CD14-positive monocyte (primary cell): ENCODE results near the gene GRK5. TPM values are rescaled to one million over a fixed set of nuclear protein-coding genes. Genes with fewer than 3 reads are reported as not detected.

Source experiments
- DNase-seq, 3 donors: peaks; one replicate each; pipeline ENCODE4 v3.0.0-alpha.2; 2011 to 2022
- H2AFZ ChIP-seq: 2 replicates; pipeline ENCODE4 v1.6.0; 2012; ENCODE audit warnings: mild to moderate bottlenecking, low read depth, low read length, inconsistent platforms; ENCODE audit not compliant: insufficient read depth, poor library complexity, severe bottlenecking
- H3K27ac ChIP-seq, 2 donors: 1 replicate in 1 of 2; 2 replicates in 1 of 2; pipeline ENCODE4 v1.5.1; 2012 to 2013; ENCODE audit warnings: low read length in 2 of 2, control low read depth in 1 of 2, inconsistent platforms in 1 of 2, low read depth in 1 of 2, mild to moderate bottlenecking in 1 of 2
- H3K27me3 ChIP-seq, 2 donors: one replicate each; pipeline versions ENCODE4 v1.6.0 to v1.6.1; 2011 to 2013; ENCODE audit warnings: low read length in 2 of 2; ENCODE audit not compliant: control insufficient read depth in 2 of 2, insufficient read depth in 2 of 2
- H3K36me3 ChIP-seq, 2 donors: replicated peaks in 1 of 2; 1 replicate in 1 of 2; 2 replicates in 1 of 2; pipeline versions ENCODE4 v1.5.1 to v1.6.1; 2012 to 2013; ENCODE audit warnings: low read length in 2 of 2, control low read depth in 1 of 2, inconsistent platforms in 1 of 2, mild to moderate bottlenecking in 1 of 2; ENCODE audit not compliant: insufficient read depth in 2 of 2, control insufficient read depth in 1 of 2
- H3K4me1 ChIP-seq, 2 donors: 1 replicate in 1 of 2; 2 replicates in 1 of 2; pipeline versions ENCODE4 v1.5.1 to v1.6.1; 2012 to 2013; ENCODE audit warnings: low read length in 2 of 2, control low read depth in 1 of 2, inconsistent platforms in 1 of 2, mild to moderate bottlenecking in 1 of 2, moderate library complexity in 1 of 2; ENCODE audit not compliant: insufficient read depth in 2 of 2, control insufficient read depth in 1 of 2
- H3K4me2 ChIP-seq: replicated peaks from 2 replicates; pipeline ENCODE3; 2012; ENCODE audit warnings: low read length, moderate library complexity, mild to moderate bottlenecking; ENCODE audit not compliant: poor library complexity, severe bottlenecking; ENCODE audit errors: extremely low read depth
- H3K4me3 ChIP-seq, 3 experiments: fragments of 200-600 bp in 1 of 3; sonication (generic) in 1 of 3; replicated peaks in 1 of 3; 1 replicate in 2 of 3; 2 replicates in 1 of 3; pipeline ENCODE4 v1.5.1; 2011 to 2013; ENCODE audit warnings: low read length in 3 of 3, mild to moderate bottlenecking in 3 of 3, control low read depth in 2 of 3, low read depth in 2 of 3, inconsistent platforms in 1 of 3, moderate library complexity in 1 of 3
- H3K79me2 ChIP-seq: 2 replicates; pipeline ENCODE4 v1.6.0; 2012; ENCODE audit warnings: mild to moderate bottlenecking, control low read depth, inconsistent platforms, low read length, moderate library complexity; ENCODE audit not compliant: insufficient read depth
- H3K9ac ChIP-seq: 2 replicates; pipeline ENCODE4 v1.6.0; 2017; ENCODE audit warnings: low read length, mild to moderate bottlenecking; ENCODE audit not compliant: insufficient read depth, poor library complexity, severe bottlenecking
- H3K9me3 ChIP-seq, 2 donors: replicated peaks in 1 of 2; 1 replicate in 1 of 2; 2 replicates in 1 of 2; pipeline versions ENCODE4 v1.5.1 to v1.6.1; 2012 to 2013; ENCODE audit warnings: low read length in 2 of 2, control low read depth in 1 of 2; ENCODE audit not compliant: control insufficient read depth in 1 of 2, insufficient read depth in 1 of 2
- H4K20me1 ChIP-seq: 2 replicates; pipeline ENCODE4 v1.6.0; 2012; ENCODE audit warnings: mild to moderate bottlenecking, low read length, control low read depth, moderate library complexity; ENCODE audit not compliant: insufficient read depth
- H3K27ac Mint-ChIP-seq, 7 donors: one replicate each; pipeline ENCODE4 v1.8.0; 2020; ENCODE audit warnings: mild to moderate bottlenecking in 7 of 7, mixed read lengths in 7 of 7, moderate library complexity in 6 of 7, inconsistent platforms in 2 of 7
- H3K27me3 Mint-ChIP-seq, 3 donors: one replicate each; pipeline ENCODE4 v1.8.0; 2021 to 2022; ENCODE audit warnings: low read depth in 3 of 3, mild to moderate bottlenecking in 3 of 3, mixed read lengths in 3 of 3, moderate library complexity in 3 of 3, inconsistent platforms in 1 of 3
- H3K36me3 Mint-ChIP-seq, 2 donors: one replicate each; pipeline ENCODE4 v1.8.0; 2020; ENCODE audit warnings: mixed read lengths in 2 of 2, inconsistent platforms in 1 of 2, mild to moderate bottlenecking in 1 of 2
- H3K4me1 Mint-ChIP-seq: one replicate; pipeline ENCODE4 v1.8.0; 2020; ENCODE audit warnings: mild to moderate bottlenecking, mixed read lengths
- H3K4me3 Mint-ChIP-seq, 2 donors: one replicate each; pipeline ENCODE4 v1.8.0; 2020; ENCODE audit warnings: mild to moderate bottlenecking in 2 of 2, mixed read lengths in 2 of 2, moderate library complexity in 1 of 2
- H3K9me3 Mint-ChIP-seq, 7 donors: one replicate each; pipeline ENCODE4 v1.8.0; 2020 to 2022; ENCODE audit warnings: mixed read lengths in 7 of 7, mild to moderate bottlenecking in 6 of 7, moderate library complexity in 6 of 7, inconsistent platforms in 2 of 7
- WGBS: methylation state at CpG from one replicate; pipeline ENCODE4 v1.1.5; 2013; ENCODE audit warnings: missing lambda C conversion rate; ENCODE audit not compliant: insufficient coverage; 5-methylcytosine and 5-hydroxymethylcytosine counted together
- intact Hi-C, 2 donors: fragments of 100-400 bp; cut with micrococcal nuclease; formaldehyde crosslinking; loops; one replicate each; pipeline versions ENCODE4 v1.15.0 to v1.15.1; 2023
- polyA plus RNA-seq, 3 donors: library from polyadenylated mRNA; depleted of rRNA in 1 of 3; unstranded in 2 of 3; stranded (reverse) in 1 of 3; fragments of 300-500 nt in 2 of 3; fragments of >200 nt in 1 of 3; fragmentation: Illumina TruSeq in 2 of 3; gene quantifications; 1 replicate in 2 of 3; 2 replicates in 1 of 3; pipeline ENCODE4 v1.2.3, GENCODE V29; 2012 to 2021
- TF ChIP-seq, protein P1 (sequence below): fragments of 200-600 bp; IDR thresholded peaks from one replicate; pipeline ENCODE4 v1.8.0; 2022; ENCODE audit warnings: antibody characterized with exemption, mild to moderate bottlenecking

The GRK5 gene
- polyA plus RNA-seq, 3 donors, result 1.2 to 6.5 (median 2.8) TPM

DNA sequence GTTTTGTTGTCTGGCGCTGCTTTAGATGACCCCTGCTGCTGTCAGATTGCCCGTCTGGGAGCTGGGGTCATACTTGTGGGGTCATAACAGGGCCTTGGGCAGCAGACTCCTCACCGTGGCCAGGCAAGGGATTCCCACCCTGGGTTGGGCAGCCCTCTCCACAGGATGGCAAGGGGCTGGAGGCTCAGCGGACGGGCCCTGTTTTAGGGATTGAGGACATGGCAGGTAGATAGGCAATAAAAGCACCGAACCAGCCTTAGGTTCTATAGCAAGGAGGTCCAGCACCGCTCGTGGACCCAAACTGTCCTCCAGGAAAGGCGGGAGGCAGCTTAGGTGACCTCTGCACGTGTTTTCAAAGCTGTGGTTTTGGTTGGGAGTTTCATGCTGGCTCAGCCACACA is 60.0 kb downstream of the GRK5 start:
- Mint-ChIP-seq H3K27me3 (peaks cover 0 to 5% (median 0%) of the 10 kb centered on the region in 3 donors), H3K4me3 (no peak overlapping the region)
- H3K4me2 ChIP-seq, result no peak overlapping the region

DNA sequence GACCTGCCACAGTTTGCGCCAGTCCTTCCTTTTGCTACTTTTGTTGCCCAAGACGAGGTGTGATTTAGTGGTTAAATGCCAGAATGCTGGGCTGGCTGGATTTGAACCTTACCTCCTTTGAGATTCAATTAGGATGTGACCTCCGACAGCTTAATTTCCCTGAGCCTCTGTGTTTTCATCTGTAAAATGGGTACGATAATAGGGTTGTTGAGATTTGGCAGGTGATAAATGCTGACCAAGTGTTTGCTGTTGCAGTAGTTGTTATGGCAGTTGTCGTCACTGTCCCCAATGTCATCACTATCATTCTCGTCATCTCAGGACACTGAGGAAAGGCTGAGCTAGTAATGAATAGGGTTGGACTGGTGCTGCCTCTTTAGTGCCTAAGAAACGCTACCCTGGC is 61.1 kb downstream of the GRK5 start:
- no peak overlapping the region for H3K9ac ChIP-seq
- Mint-ChIP-seq H3K27ac (peak overlapping the region in 4 of 7 donors; percentile 18 to 89 (median 80)), H3K9me3 (peaks cover 0 to 5% (median 0%) of the 10 kb centered on the region in 7 donors), H3K4me3 (no peak overlapping the region), H3K36me3 (peaks cover 7 to 17% of the 10 kb centered on the region in 2 donors), H3K27me3 (peaks cover 0 to 6% (median 5%) of the 10 kb centered on the region in 3 donors), H3K4me1 (peaks cover 47% of the 10 kb centered on the region)
- intact Hi-C loops, result no loop called here
- H3K36me3 ChIP-seq, result no peaks in the 10 kb centered on the region
- DNase-seq, result no peak
- no peaks in the 10 kb centered on the region for H3K79me2 ChIP-seq
- H3K4me2 ChIP-seq, result no peak overlapping the region
- H3K9me3 ChIP-seq, result no peaks in the 10 kb centered on the region
- peaks cover 3% of the 10 kb centered on the region for H4K20me1 ChIP-seq
- H3K4me1 ChIP-seq, result peaks cover 24 to 28% of the 10 kb centered on the region in 2 donors
- TF ChIP-seq, protein P1, sequence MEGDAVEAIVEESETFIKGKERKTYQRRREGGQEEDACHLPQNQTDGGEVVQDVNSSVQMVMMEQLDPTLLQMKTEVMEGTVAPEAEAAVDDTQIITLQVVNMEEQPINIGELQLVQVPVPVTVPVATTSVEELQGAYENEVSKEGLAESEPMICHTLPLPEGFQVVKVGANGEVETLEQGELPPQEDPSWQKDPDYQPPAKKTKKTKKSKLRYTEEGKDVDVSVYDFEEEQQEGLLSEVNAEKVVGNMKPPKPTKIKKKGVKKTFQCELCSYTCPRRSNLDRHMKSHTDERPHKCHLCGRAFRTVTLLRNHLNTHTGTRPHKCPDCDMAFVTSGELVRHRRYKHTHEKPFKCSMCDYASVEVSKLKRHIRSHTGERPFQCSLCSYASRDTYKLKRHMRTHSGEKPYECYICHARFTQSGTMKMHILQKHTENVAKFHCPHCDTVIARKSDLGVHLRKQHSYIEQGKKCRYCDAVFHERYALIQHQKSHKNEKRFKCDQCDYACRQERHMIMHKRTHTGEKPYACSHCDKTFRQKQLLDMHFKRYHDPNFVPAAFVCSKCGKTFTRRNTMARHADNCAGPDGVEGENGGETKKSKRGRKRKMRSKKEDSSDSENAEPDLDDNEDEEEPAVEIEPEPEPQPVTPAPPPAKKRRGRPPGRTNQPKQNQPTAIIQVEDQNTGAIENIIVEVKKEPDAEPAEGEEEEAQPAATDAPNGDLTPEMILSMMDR, result no peak
- H3K27me3 ChIP-seq, result no peaks in the 10 kb centered on the region
- WGBS, result 100% methylated on average over 4 of the region's 7 CpGs
- no peak overlapping the region for H3K4me3 ChIP-seq
- no peak overlapping the region for H2AFZ ChIP-seq
- H3K27ac ChIP-seq, result no peak overlapping the region

More for the DNA sequence above, 60.0 kb downstream of the GRK5 start:
- no peak overlapping the region for H3K27ac ChIP-seq
- no peak overlapping the region for H2AFZ ChIP-seq
- Mint-ChIP-seq H3K4me1 (peaks cover 41% of the 10 kb centered on the region), H3K36me3 (peaks cover 7 to 18% of the 10 kb centered on the region in 2 donors), H3K27ac (no peak overlapping the region), H3K9me3 (peaks cover 0 to 5% (median 0%) of the 10 kb centered on the region in 7 donors)
- H3K27me3 ChIP-seq, result no peaks in the 10 kb centered on the region
- no peak overlapping the region for H3K4me3 ChIP-seq
- no peaks in the 10 kb centered on the region for H3K9me3 ChIP-seq
- no peaks in the 10 kb centered on the region for H3K79me2 ChIP-seq
- H3K9ac ChIP-seq, result no peak overlapping the region
- intact Hi-C loops, result no loop called here
- H3K36me3 ChIP-seq, result no peaks in the 10 kb centered on the region
- H4K20me1 ChIP-seq, result peaks cover 3% of the 10 kb centered on the region
- TF ChIP-seq, protein P1, result no peak
- WGBS, result 90% methylated on average over 3 of the region's 10 CpGs
- peaks cover 21 to 22% of the 10 kb centered on the region in 2 donors for H3K4me1 ChIP-seq
- DNase-seq, result no peak
